Measurements from ENCODE around the gene FOXR1.

- TF ChIP-seq POLR2AphosphoS5 (IDR thresholded peaks at IDR 0.05), result no peak
- no peak for TF ChIP-seq CTCF (IDR thresholded peaks at IDR 0.05)
Observed at GRCh38 chr11:119026970-119027369, 55.4 kb downstream of the FOXR1 start.

Data from breast epithelium (tissue), 3 donors.